Astrocyte (in vitro differentiated cells and primary cell): ENCODE data around the gene CCDC68.

Experiments
- EZH2 ChIP-seq: IDR thresholded peaks from 2 replicates; pipeline ENCODE4 v1.6.1; 2012; ENCODE audit warnings: mild to moderate bottlenecking, low read length, inconsistent platforms; ENCODE audit not compliant: insufficient read depth
- TF ChIP-seq, protein P1 (sequence below): IDR thresholded peaks from 2 replicates; pipeline ENCODE4 v1.5.1; 2011; ENCODE audit warnings: low read depth, mild to moderate bottlenecking, inconsistent platforms, low read length, moderate library complexity; ENCODE audit not compliant: insufficient read depth

DNA sequence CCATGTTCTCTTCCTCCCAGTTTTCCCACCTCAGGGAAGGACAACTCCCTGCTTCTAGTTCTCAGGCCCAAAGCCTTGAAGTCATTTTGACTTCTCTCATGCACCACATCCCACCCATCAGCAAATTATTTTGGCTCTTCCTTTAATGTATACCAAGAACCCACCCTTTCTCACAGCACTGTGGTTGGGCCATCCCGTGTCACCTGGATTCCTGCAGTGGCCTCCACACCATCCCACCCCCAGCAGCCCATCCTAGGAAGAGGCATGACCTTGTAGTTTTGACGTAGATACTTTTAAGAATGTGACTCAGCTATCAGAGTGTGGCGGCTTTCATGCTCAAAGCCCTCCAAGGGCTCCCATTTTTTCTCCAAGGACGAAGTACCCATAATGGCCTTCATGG, 25.6 kb upstream of the CCDC68 start:
- TF ChIP-seq, protein P1, sequence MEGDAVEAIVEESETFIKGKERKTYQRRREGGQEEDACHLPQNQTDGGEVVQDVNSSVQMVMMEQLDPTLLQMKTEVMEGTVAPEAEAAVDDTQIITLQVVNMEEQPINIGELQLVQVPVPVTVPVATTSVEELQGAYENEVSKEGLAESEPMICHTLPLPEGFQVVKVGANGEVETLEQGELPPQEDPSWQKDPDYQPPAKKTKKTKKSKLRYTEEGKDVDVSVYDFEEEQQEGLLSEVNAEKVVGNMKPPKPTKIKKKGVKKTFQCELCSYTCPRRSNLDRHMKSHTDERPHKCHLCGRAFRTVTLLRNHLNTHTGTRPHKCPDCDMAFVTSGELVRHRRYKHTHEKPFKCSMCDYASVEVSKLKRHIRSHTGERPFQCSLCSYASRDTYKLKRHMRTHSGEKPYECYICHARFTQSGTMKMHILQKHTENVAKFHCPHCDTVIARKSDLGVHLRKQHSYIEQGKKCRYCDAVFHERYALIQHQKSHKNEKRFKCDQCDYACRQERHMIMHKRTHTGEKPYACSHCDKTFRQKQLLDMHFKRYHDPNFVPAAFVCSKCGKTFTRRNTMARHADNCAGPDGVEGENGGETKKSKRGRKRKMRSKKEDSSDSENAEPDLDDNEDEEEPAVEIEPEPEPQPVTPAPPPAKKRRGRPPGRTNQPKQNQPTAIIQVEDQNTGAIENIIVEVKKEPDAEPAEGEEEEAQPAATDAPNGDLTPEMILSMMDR = no peak
- TF ChIP-seq EZH2 = no peak
